PFSK-1 (cell line): ENCODE measurements around the gene VAV3.

ENCODE experiments used
- POLR2AphosphoS5 ChIP-seq: IDR thresholded peaks from 2 replicates; pipeline ENCODE4 v1.6.1; 2012; ENCODE audit warnings: low read depth, mild to moderate bottlenecking, control low read depth, low read length, moderate library complexity
- SIN3A ChIP-seq: IDR thresholded peaks from 2 replicates; pipeline ENCODE4 v1.6.1; 2012; ENCODE audit warnings: mild to moderate bottlenecking, low read length, moderate library complexity, borderline replicate concordance; ENCODE audit not compliant: insufficient read depth
- TAF1 ChIP-seq: IDR thresholded peaks from 2 replicates; pipeline ENCODE4 v1.6.1; 2012; ENCODE audit warnings: low read length, control low read depth, borderline replicate concordance; ENCODE audit not compliant: insufficient read depth

GRCh38 chr1:107793896-107794453 lies 171.0 kb downstream of the VAV3 start:
- TF ChIP-seq TAF1 = no peak
- TF ChIP-seq SIN3A = no peak
- no peak for TF ChIP-seq POLR2AphosphoS5
